Heart right ventricle (tissue), 16 donors: ENCODE measurements around the gene CARF. TPM values are rescaled to one million over a fixed set of nuclear protein-coding genes. Genes with fewer than 3 reads are reported as not detected.
"Not testable (repeated sequence)": the region's sequence is repeated elsewhere in the genome, so short reads cannot be mapped to it uniquely, and the experiment has no call there.

ENCODE experiments used
- ATAC-seq, 8 donors: fragments of 200-7000 bp; cut with Tn5 transposase; one replicate each; pipeline ENCODE4 v1.9.1; 2020; ENCODE audit warnings: mild to moderate bottlenecking in 8 of 8, moderate library complexity in 8 of 8, moderate number of reproducible peaks in 1 of 8
- DNase-seq, 2 donors: peaks; one replicate each; pipeline ENCODE4 v3.0.0-alpha.2; 2020
- H3K27ac ChIP-seq, 10 donors: fragments of 200-600 bp; sonication (generic) in 2 of 10; one replicate each; pipeline versions ENCODE4 v1.5.0 to v1.8.0; 2020 to 2022; ENCODE audit warnings: mild to moderate bottlenecking in 3 of 10
- H3K27me3 ChIP-seq, 7 donors: fragments of 200-600 bp; one replicate each; pipeline ENCODE4 v1.8.0; 2021 to 2022; ENCODE audit warnings: mild to moderate bottlenecking in 2 of 7
- H3K36me3 ChIP-seq, 9 donors: fragments of 200-600 bp; sonication (generic) in 1 of 9; one replicate each; pipeline versions ENCODE4 v1.5.0 to v1.8.0; 2020 to 2022; ENCODE audit warnings: mild to moderate bottlenecking in 2 of 9
- H3K4me1 ChIP-seq, 9 donors: fragments of 200-600 bp; sonication (generic) in 1 of 9; one replicate each; pipeline versions ENCODE4 v1.5.0 to v1.8.0; 2020 to 2022; ENCODE audit warnings: mild to moderate bottlenecking in 4 of 9
- H3K4me3 ChIP-seq, 10 donors: fragments of 200-600 bp; sonication (generic) in 2 of 10; one replicate each; pipeline versions ENCODE4 v1.5.0 to v1.8.0; 2020 to 2022; ENCODE audit warnings: mild to moderate bottlenecking in 7 of 10, moderate library complexity in 2 of 10
- H3K9me3 ChIP-seq, 11 donors: fragments of 200-600 bp in 10 of 11; sonication (generic) in 2 of 11; one replicate each; pipeline versions ENCODE4 v1.5.0 to v1.8.0; 2013 to 2022; ENCODE audit warnings: mild to moderate bottlenecking in 2 of 11, control low read depth in 1 of 11, moderate library complexity in 1 of 11
- WGBS, 2 donors: extraction: QIAGEN DNeasy Blood & Tissue Kit; methylation state at CpG; one replicate each; pipeline ENCODE4 v1.1.7; 2013; ENCODE audit warnings: inconsistent platforms in 1 of 2; 5-methylcytosine and 5-hydroxymethylcytosine counted together
- intact Hi-C, 10 donors: fragments of 100-400 bp; cut with DNase I; formaldehyde crosslinking; loops; one replicate each; pipeline versions ENCODE4 v1.11.1 to v1.14.2; 2022
- polyA plus RNA-seq, 2 donors: library from polyadenylated mRNA; stranded (reverse); fragments of 200-250 nt; gene quantifications; one replicate each; pipeline ENCODE4 v1.2.3, GENCODE V29; 2013
- total RNA-seq, 10 donors: library from RNA; stranded (reverse); fragmentation: NEBNext Ultra II Directional in 3 of 10; extraction: Animal tissue kit (Norgen Biotek cat#: 25700) in 3 of 10; gene quantifications; one replicate each; pipeline versions ENCODE4 v1.2.1 to v1.2.4, GENCODE V29; 2021 to 2023
- TF ChIP-seq, protein P1 (sequence below), 9 donors: fragments of 200-600 bp; sonication (generic) in 2 of 9; IDR thresholded peaks; one replicate each; pipeline versions ENCODE4 v1.5.0 to v1.8.0; 2021 to 2022; ENCODE audit warnings: antibody characterized with exemption in 9 of 9, mild to moderate bottlenecking in 5 of 9, moderate library complexity in 1 of 9
- donor health status: Arrhythmogenic right ventricular cardiomyopathy.
- donor health status: ischemic (EF 13 %, LVEDD 7.1; RV severe dilation, severe dysfunction).
- donor health status: healthy with polysubstance abuse.
- donor health status: DM: no; HTN: yes; CAD: no.
- donor health status: DM: no; HTN: no; CAD: no.
- donor health status: ischemic (EF 25% LVEDD 6.9; RV normal size, moderate dysfunction).
- donor health status: ischemic (EF 25% LVEDD 5.7; RV mildly dilated, moderate dysfunction).
- donor health status: healthy.
- donor health status: DM: yes; HTN: yes; CAD: no.
- donor health status: Ischemic cardiomyopathy.
- donor health status: ischemic (EF 35%, LVEDD 5.7; RV mildly dilated, moderate dysfunction).
- donor health status: nonischemic (EF 11% LVEDD 7.7; RV severe dilation, severe dysfunction).
- donor health status: DM: yes; HTN: yes; CAD: no.
- donor health status: PGD.
- donor health status: ischemic (EF 29% LVEDD 5.4; RV normal size, mild dysfunction).
- donor health status: nonischemic (EF 23%, LVEDD 6.1; RV moderate dilation, normal function).

Gene CARF
- total and polyA plus RNA-seq, 12 donors = 0.75 to 10.2 (median 7.5) TPM

DNA sequence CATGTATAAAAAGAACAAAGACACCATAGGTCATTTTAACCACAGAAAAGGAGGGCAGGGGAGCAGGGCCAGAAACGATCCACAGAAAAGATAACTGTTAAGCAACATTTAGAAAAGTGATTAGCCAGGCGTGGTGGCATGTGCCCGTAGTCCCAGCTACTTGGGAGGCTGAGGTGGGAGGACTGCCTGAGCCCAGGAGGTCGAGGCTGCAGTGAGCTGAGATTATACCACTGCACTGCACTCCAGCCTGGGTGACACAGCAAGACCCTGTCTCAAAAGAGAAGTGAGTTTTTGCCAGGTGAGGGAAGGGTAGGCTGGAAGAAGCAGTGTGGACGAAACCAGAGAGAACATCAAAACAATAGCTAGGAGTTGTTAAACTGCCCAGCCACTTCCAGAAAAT lies 3.9 kb upstream of the CARF start:
- no peak for DNase-seq
- Histone ChIP-seq H3K4me3 (no peak overlapping the region), H3K9me3 (peaks cover 0 to 12% (median 0%) of the 10 kb centered on the region in 11 donors), H3K4me1 (peaks cover 2 to 25% (median 17%) of the 10 kb centered on the region in 9 donors), H3K36me3 (peaks cover 0 to 27% (median 0%) of the 10 kb centered on the region in 9 donors), H3K27ac (no peak overlapping the region), H3K27me3 (no peaks in the 10 kb centered on the region)
- TF ChIP-seq, protein P1, sequence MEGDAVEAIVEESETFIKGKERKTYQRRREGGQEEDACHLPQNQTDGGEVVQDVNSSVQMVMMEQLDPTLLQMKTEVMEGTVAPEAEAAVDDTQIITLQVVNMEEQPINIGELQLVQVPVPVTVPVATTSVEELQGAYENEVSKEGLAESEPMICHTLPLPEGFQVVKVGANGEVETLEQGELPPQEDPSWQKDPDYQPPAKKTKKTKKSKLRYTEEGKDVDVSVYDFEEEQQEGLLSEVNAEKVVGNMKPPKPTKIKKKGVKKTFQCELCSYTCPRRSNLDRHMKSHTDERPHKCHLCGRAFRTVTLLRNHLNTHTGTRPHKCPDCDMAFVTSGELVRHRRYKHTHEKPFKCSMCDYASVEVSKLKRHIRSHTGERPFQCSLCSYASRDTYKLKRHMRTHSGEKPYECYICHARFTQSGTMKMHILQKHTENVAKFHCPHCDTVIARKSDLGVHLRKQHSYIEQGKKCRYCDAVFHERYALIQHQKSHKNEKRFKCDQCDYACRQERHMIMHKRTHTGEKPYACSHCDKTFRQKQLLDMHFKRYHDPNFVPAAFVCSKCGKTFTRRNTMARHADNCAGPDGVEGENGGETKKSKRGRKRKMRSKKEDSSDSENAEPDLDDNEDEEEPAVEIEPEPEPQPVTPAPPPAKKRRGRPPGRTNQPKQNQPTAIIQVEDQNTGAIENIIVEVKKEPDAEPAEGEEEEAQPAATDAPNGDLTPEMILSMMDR (IDR thresholded peaks at IDR 0.05) = no peak
- no peak for ATAC-seq
- WGBS, 2 donors = 80 to 83% methylated on average over 5 of the region's 5 CpGs
- intact Hi-C loops = no loop called here

DNA sequence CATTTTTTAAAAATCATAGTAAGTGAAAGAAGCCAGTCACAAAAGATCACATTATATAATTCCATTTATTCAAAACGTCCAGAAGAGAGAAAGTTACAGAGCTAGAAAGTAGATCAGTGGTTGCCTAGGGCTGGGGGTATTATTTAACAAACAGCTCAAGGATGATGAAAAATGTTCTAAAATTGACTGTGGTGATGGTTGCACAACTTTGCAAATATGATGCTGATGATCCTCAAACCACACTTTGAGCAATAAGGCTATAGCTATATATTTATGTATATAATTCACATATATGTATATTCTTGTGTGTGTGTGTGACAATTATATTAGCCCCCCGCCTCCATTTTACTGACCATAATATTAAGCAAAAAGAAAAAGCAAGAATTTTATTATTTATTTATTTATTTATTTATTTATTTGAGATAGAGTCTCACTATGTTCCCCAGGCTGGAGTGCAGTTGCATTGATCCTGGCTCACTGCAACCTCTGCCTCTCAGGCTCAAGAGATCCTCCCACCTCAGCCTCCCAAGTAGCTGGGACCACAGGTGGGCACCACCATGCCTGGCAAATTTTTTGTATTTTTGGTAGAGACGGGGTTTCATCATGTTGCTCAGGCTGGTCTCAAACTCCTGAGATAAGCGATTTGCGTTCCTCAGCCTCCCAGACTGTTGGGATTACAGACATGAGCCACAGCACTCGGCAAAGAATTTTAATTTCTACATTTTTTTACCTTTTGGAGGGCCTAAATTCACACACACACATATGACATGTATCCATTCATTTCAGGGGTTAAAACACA lies 2.5 kb upstream of the CARF start:
- ATAC-seq = no peak
- intact Hi-C loops = loop anchor here in 2 of 10 donors (2.0 to 10.0 kb wide), 3 partner anchors 103 to 329 kb away; partner anchors contain the start of genes NBEAL1 (in 2 of the 2) and CYP20A1 (in 1 of the 2)
- H3K4me3 ChIP-seq = no peak overlapping the region

DNA sequence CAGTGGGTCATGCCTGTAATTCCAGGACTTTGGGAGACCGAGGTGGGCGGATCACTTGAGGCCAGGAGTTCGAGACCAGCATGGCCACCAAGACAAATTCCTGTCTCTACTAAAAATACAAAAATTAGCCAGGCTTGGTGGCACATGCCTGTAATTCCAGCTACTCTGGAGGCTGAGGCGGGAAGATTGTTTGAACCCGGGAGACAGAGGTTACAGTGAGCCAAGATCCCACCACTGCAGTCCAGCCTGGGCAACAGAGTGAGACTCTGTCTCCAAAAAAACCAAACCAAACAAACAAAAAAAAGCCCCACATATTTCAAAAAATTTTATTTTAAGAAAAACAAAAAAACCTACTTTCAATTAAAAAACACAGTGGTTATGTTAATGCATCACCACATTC lies 1.8 kb upstream of the CARF start:
- 77 to 84% methylated on average over 5 of the region's 5 CpGs for WGBS, 2 donors
- ATAC-seq = not testable (repeated sequence)

More for the DNA sequence above, 2.5 kb upstream of the CARF start:
- WGBS, 2 donors = 91 to 93% methylated on average over 6 of the region's 6 CpGs
- no peak for DNase-seq
- no peaks in the 10 kb centered on the region for H3K27me3 ChIP-seq
- H3K36me3 ChIP-seq = peaks cover 0 to 27% (median 0%) of the 10 kb centered on the region in 9 donors
- TF ChIP-seq, protein P1 (IDR thresholded peaks at IDR 0.05) = no peak
- no peak overlapping the region for H3K27ac ChIP-seq
- H3K9me3 ChIP-seq = peaks cover 0 to 7% (median 0%) of the 10 kb centered on the region in 11 donors
- peaks cover 2 to 29% (median 18%) of the 10 kb centered on the region in 9 donors for H3K4me1 ChIP-seq

DNA sequence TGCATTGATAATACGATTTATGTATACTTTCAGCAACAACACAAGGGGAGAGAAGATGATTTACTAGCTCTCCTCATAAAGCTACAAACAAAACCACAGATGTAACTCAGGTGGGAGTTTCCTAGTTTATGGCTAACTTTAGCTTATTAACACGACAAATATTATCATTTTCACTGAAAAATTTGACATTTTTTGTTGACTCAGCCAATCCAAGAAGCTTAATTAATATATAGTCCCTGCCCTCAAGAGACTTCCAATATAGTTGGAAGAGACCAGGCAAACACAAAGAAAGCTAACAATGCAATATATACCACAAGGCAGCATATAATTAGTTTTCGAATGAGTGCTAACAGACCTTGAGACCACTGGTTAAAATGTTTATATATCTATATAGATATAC lies 1.4 kb upstream of the CARF start:
- Histone ChIP-seq H3K36me3 (peaks cover 0 to 20% (median 0%) of the 10 kb centered on the region in 9 donors), H3K4me3 (peak overlapping the region; percentile 48 to 88 (median 78)), H3K9me3 (peaks cover 0 to under 1% (median 0%) of the 10 kb centered on the region in 11 donors), H3K27ac (peak overlapping the region in 6 of 10 donors; percentile 84 to 95 (median 90)), H3K27me3 (no peaks in the 10 kb centered on the region), H3K4me1 (peaks cover 2 to 29% (median 18%) of the 10 kb centered on the region in 9 donors)
- ATAC-seq (no peak), DNase-seq (no peak)
- intact Hi-C loops = loop anchor here in 2 of 10 donors (2.0 to 10.0 kb wide), 3 partner anchors 102 to 328 kb away; partner anchors contain the start of genes NBEAL1 (in 2 of the 2) and CYP20A1 (in 1 of the 2)
- WGBS, 2 donors = 15 to 18% methylated on average over 3 of the region's 3 CpGs
- TF ChIP-seq, protein P1 (IDR thresholded peaks at IDR 0.05) = no peak

More for the DNA sequence above, 1.8 kb upstream of the CARF start:
- Histone ChIP-seq H3K4me1 (peaks cover 2 to 29% (median 18%) of the 10 kb centered on the region in 9 donors), H3K36me3 (peaks cover 0 to 24% (median 0%) of the 10 kb centered on the region in 9 donors), H3K4me3 (peak overlapping the region in 7 of 10 donors; percentile 67 to 88 (median 79))
- intact Hi-C loops = loop anchor here in 2 of 10 donors (2.0 to 10.0 kb wide), 3 partner anchors 102 to 329 kb away; partner anchors contain the start of genes NBEAL1 (in 2 of the 2) and CYP20A1 (in 1 of the 2)
- not testable (repeated sequence) for H3K27me3 ChIP-seq, DNase-seq, H3K27ac ChIP-seq, H3K9me3 ChIP-seq
